Prostate gland (tissue), 2 donors: ENCODE measurements around the gene TULP3. TPM values are rescaled to one million over a fixed set of nuclear protein-coding genes. Genes with fewer than 3 reads are reported as not detected.

Experiments used
- DNase-seq: peaks from one replicate; pipeline ENCODE4 v3.0.0-alpha.2; 2019; ENCODE audit warnings: low spot score
- H3K27ac ChIP-seq, 2 donors: fragments of 200-600 bp; sonication (generic); 2 replicates each; pipeline ENCODE4 v1.5.1; 2017 to 2019
- H3K27me3 ChIP-seq: fragments of 200-600 bp; sonication (generic); replicated peaks from 2 replicates; pipeline ENCODE4 v1.5.1; 2019; ENCODE audit not compliant: insufficient read depth
- H3K36me3 ChIP-seq, 2 donors: fragments of 200-600 bp; sonication (generic); 1 replicate in 1 of 2; 2 replicates in 1 of 2; pipeline versions ENCODE4 v1.5.1 to v1.8.1; 2017 to 2019
- H3K4me1 ChIP-seq: fragments of 200-600 bp; sonication (generic); replicated peaks from 2 replicates; pipeline ENCODE4 v1.5.1; 2019
- H3K4me3 ChIP-seq, 2 donors: fragments of 200-600 bp; sonication (generic); 2 replicates each; pipeline ENCODE4 v1.5.1; 2017 to 2019
- H3K9me3 ChIP-seq: fragments of 200-600 bp; sonication (generic); 2 replicates; pipeline ENCODE4 v1.5.1; 2017
- POLR2A ChIP-seq: fragments of 450-650 bp; IDR thresholded peaks from one replicate; pipeline ENCODE4 v1.6.1; 2016; ENCODE audit warnings: antibody characterized with exemption, mild to moderate bottlenecking
- POLR2AphosphoS5 ChIP-seq: sonication (generic); formaldehyde crosslinking; IDR thresholded peaks from one replicate; pipeline ENCODE4 v1.6.1; 2017; ENCODE audit warnings: antibody characterized with exemption
- WGBS: methylation state at CpG from one replicate; pipeline ENCODE4 v1.1.5; 2018; 5-methylcytosine and 5-hydroxymethylcytosine counted together
- intact Hi-C: fragments of 100-400 bp; cut with DNase I; formaldehyde crosslinking; loops from one replicate; pipeline ENCODE4 v1.14.2; 2022
- total RNA-seq, 2 donors: library from RNA; depleted of rRNA; stranded (reverse); fragments of >200 nt; gene quantifications; one replicate each; pipeline ENCODE4 v1.1.0, GENCODE V29; 2016
- TF ChIP-seq, protein P1 (sequence below), 4 experiments: fragments of 200-600 bp in 2 of 4; fragments of 450-650 bp in 2 of 4; sonication (generic) in 2 of 4; IDR thresholded peaks; 1 replicate in 3 of 4; 2 replicates in 1 of 4; pipeline ENCODE4 v1.5.1; 2016 to 2019; ENCODE audit warnings: antibody characterized with exemption in 4 of 4, mild to moderate bottlenecking in 2 of 4, moderate library complexity in 2 of 4

TULP3 gene
- total RNA-seq, 2 donors from 2014 or later = 15.2 to 22.2 TPM

- DNase-seq = no peak
- Histone ChIP-seq H3K36me3 (no peaks in the 10 kb centered on the region), H3K4me1 (no peaks in the 10 kb centered on the region), H3K27me3 (no peaks in the 10 kb centered on the region), H3K9me3 (no peaks in the 10 kb centered on the region), H3K4me3 (no peak overlapping the region), H3K27ac (no peak overlapping the region)
- whole genome bisulfite sequencing = 79% methylated on average over 15 of the region's 15 CpGs
- TF ChIP-seq, protein P1, sequence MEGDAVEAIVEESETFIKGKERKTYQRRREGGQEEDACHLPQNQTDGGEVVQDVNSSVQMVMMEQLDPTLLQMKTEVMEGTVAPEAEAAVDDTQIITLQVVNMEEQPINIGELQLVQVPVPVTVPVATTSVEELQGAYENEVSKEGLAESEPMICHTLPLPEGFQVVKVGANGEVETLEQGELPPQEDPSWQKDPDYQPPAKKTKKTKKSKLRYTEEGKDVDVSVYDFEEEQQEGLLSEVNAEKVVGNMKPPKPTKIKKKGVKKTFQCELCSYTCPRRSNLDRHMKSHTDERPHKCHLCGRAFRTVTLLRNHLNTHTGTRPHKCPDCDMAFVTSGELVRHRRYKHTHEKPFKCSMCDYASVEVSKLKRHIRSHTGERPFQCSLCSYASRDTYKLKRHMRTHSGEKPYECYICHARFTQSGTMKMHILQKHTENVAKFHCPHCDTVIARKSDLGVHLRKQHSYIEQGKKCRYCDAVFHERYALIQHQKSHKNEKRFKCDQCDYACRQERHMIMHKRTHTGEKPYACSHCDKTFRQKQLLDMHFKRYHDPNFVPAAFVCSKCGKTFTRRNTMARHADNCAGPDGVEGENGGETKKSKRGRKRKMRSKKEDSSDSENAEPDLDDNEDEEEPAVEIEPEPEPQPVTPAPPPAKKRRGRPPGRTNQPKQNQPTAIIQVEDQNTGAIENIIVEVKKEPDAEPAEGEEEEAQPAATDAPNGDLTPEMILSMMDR (IDR thresholded peaks at IDR 0.05) = no peak
- TF ChIP-seq POLR2AphosphoS5 = no peak
- TF ChIP-seq POLR2A = no peak
- intact Hi-C loops = no loop called here
Measured at GRCh38 chr12:2963760-2964292, 73.1 kb downstream of the TULP3 start.

- Histone ChIP-seq H3K4me3 (no peak overlapping the region), H3K4me1 (no peaks in the 10 kb centered on the region), H3K27me3 (no peaks in the 10 kb centered on the region), H3K9me3 (no peaks in the 10 kb centered on the region), H3K27ac (no peak overlapping the region), H3K36me3 (no peaks in the 10 kb centered on the region)
- no peak for DNase-seq
- intact Hi-C loops = no loop called here
- WGBS = 80% methylated on average over 2 of the region's 2 CpGs
- TF ChIP-seq POLR2A = no peak
- TF ChIP-seq, protein P1 (IDR thresholded peaks at IDR 0.05) = no peak
Measured at GRCh38 chr12:2967651-2968050, 77.0 kb downstream of the TULP3 start.

- no peak overlapping the region for H3K27ac ChIP-seq
- no peaks in the 10 kb centered on the region for H3K36me3 ChIP-seq
- no peak for TF ChIP-seq POLR2AphosphoS5
- TF ChIP-seq POLR2A = no peak
- TF ChIP-seq, protein P1 (IDR thresholded peaks at IDR 0.05) = no peak
- no peak overlapping the region for H3K4me3 ChIP-seq
- 78% methylated on average over 10 of the region's 10 CpGs for WGBS
- DNase-seq = no peak
- no peaks in the 10 kb centered on the region for H3K4me1 ChIP-seq
- intact Hi-C loops = no loop called here
- no peaks in the 10 kb centered on the region for H3K27me3 ChIP-seq
- no peaks in the 10 kb centered on the region for H3K9me3 ChIP-seq
Measured at GRCh38 chr12:2970744-2971143, 80.1 kb downstream of the TULP3 start.

DNA sequence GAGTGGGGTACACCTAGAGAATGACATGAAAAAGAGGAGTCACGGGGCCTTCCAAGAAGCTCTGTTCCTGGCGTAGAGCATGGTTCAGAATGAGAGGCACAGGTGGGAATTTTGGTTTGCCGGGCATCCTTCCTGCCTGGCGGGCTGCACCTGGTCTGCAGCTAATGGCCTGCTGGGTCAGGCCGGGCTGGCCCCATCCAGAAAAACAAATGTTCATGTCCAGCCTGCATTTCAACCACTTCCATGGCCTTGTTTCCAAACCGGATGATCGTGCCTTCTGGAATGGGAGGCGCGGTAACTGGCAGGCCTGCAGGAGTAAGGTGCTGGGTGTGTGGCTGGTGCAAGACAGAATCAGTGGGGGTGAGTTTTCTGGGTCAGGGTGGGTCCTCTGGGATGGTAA, 82.9 kb downstream of the TULP3 start:
- no peaks in the 10 kb centered on the region for H3K36me3 ChIP-seq
- no peak overlapping the region for H3K27ac ChIP-seq
- no peaks in the 10 kb centered on the region for H3K9me3 ChIP-seq
- H3K4me3 ChIP-seq = no peak overlapping the region
- no peak for DNase-seq
- no peaks in the 10 kb centered on the region for H3K27me3 ChIP-seq
- TF ChIP-seq POLR2A (no peak), POLR2AphosphoS5 (no peak)
- TF ChIP-seq, protein P1 (IDR thresholded peaks at IDR 0.05) = no peak
- 94% methylated on average over 9 of the region's 9 CpGs for WGBS
- intact Hi-C loops = no loop called here
- H3K4me1 ChIP-seq = no peaks in the 10 kb centered on the region

DNA sequence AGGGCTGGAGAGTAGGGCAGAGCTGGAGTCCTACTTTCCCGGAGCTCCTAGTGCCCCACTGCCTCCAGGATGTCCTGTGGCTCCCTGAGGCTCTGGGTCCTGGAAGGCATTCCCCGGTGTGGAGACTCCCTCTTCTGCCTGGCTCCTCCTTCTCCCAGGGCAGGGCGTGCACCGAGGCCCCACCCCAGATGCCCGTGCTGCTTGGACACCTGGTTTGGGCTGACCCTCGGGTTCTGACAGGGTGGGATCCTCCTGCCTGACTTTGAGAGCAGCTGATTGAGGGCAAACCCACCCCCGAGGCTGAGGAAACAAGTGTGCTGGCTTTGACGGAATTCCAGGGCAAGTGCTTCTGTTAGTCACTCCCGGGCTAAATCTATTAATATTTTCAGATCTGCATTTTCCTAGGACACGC, 83.9 kb downstream of the TULP3 start:
- Histone ChIP-seq H3K4me1 (no peaks in the 10 kb centered on the region), H3K27ac (no peak overlapping the region), H3K36me3 (no peaks in the 10 kb centered on the region), H3K4me3 (no peak overlapping the region), H3K9me3 (no peaks in the 10 kb centered on the region), H3K27me3 (no peaks in the 10 kb centered on the region)
- TF ChIP-seq, protein P1 (IDR thresholded peaks at IDR 0.05) = no peak
- no peak for TF ChIP-seq POLR2A
- no peak for TF ChIP-seq POLR2AphosphoS5
- intact Hi-C loops = no loop called here
- DNase-seq = no peak
- WGBS = 45% methylated on average over 10 of the region's 10 CpGs
